ENCODE measurements around the gene ARHGAP1.

The ARHGAP1 gene

DNA sequence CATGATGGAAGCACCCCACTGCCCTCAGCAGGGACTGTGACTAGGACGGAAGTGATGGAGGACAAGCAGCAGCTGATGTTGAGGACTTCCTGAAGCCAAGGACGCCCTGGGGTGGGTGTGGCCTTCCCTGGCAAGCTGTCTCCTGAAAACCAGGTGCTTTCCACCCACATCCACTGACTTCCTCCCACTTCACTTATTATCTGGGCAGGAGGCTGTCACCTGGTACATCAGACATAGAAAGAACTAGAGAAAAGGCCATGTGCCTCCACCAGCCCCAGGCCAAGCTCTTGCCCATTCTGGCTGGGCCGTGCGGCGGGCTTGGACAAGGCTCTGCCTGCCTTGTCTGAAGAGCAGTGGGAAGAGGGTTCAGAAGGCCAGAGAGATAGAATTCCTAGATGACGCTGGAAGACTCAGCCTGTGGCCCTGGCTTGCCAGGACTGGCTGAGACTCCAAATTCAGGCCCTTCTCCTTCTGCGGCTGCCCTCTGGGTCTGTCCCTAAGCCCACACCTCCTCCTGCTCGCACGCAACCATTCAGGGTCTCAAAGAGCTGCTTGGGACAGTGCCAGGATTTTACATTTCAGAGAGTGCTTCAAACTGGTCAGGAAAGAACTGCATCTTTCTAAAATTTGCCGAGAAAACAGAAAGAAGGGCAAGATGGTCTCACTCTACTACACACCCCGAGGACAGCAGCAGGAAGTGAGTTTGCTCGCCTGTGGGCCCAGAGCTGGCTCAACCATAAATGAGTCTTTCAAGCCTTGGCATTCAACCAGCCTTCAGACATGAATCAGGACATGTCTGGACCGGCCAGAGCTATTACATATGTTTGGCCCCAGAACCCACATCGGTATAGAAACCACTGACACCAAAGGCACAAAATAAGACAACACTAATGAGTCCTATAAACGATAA is 13.3 kb downstream of the ARHGAP1 start:
- no peaks in the 10 kb centered on the region for H3K27me3 Mint-ChIP-seq
- no peaks in the 10 kb centered on the region for H3K4me1 Mint-ChIP-seq
- ATAC-seq, result no peak
- H3K9me3 Mint-ChIP-seq, result no peaks in the 10 kb centered on the region
- no peak overlapping the region for H3K4me3 Mint-ChIP-seq
- H3K27ac Mint-ChIP-seq, result peak overlapping the region; percentile 19 to 52
- no peak for DNase-seq

DNA sequence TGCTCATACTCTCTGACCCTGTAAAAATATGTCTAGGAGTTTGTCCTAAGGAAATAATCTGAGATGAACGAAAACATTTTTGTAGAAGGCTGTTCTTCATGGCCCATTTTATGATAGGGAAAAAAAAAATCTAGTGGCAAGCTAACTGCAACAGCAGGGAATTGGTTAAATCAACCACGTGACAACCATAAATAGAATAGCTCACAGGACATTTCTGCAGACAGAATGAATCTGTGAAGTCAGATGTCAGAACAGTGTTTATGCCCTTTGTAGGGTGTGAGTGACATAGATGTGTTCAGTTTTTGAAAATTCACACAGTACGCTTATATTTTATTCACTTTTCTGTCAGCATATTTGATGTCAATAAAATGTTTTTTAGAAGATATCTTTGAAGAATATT is 16.1 kb downstream of the ARHGAP1 start:
- Mint-ChIP-seq H3K27me3 (no peaks in the 10 kb centered on the region), H3K4me1 (peaks cover 1% of the 10 kb centered on the region), H3K4me3 (no peak overlapping the region), H3K27ac (no peak overlapping the region), H3K9me3 (no peaks in the 10 kb centered on the region)
- DNase-seq, result no peak
- ATAC-seq, result no peak

DNA sequence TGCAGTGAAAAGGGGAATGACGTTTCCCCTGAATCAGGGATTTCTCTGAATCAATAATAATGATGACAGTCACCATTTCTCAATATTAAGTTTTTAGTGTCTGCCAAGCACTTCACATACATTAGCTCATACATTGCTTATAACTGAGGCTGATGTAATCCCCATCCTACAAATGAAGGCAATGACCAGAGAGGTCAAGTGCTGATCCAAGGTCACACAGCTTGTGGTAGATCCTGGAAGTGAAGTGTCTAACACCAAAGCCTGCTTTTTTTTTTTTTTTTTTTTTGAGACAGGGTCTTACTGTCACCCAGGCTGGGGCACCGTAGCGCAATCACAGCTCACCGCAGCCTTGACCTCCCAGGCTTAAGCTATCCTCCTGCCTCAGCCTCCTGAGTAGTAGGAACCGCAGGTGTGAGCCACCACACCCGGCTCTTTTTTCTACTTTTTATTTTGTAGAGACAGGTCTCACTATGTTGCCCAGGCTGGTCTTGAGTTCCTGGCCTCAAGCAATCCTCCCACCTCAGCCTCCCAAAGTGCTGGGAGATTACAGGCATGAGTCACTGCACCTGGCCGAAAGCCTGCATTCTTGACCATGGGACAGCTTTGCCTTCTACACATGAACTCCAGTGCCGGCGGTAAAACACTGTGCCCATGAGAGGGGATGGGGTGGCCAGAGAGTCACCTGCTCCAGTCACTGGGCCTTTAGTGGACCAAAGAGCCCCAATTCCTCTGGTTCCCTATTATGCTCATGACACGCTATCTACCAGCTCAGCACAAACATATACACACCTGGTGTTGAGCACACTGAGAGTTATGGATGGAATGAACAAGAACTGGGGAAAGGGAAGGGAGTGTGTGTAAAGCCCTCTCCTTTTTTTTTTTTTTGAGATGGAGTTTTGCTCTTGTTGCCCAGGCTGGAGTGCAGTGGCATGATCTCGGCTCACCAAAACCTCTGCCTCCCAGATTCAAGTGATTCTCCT is 17.4 kb downstream of the ARHGAP1 start:
- peaks cover 13% of the 10 kb centered on the region for H3K4me1 Mint-ChIP-seq
- DNase-seq (no peak), ATAC-seq (no peak)
- no peak overlapping the region for H3K4me3 Mint-ChIP-seq
- no peaks in the 10 kb centered on the region for H3K9me3 Mint-ChIP-seq
- peak overlapping the region in 1 of 2 donors; percentile 78 for H3K27ac Mint-ChIP-seq
- H3K27me3 Mint-ChIP-seq, result no peaks in the 10 kb centered on the region

DNA sequence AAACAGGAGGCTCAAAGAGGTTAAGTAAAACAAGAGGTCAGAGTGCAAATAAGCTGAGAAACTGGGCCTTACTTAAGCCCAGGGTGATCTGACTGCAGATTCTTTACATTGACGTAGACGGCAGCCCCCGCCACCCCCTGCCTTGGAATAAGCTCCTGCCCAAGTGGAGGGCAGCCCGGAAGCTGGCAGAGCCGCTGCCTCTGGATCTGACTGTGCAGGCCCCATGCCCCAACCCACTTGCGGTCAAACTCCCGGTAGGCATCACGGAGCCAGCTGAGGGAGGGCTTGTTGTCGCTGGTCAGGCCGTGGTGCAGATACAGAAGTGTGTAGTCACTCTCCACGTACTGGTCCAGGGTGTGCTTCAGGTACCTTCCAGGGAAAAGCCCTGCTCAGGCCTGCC is 18.6 kb downstream of the ARHGAP1 start:
- H3K27me3 Mint-ChIP-seq, result no peaks in the 10 kb centered on the region
- peaks cover 23% of the 10 kb centered on the region for H3K4me1 Mint-ChIP-seq
- ATAC-seq, result no peak
- H3K9me3 Mint-ChIP-seq, result no peaks in the 10 kb centered on the region
- peak overlapping the region in 1 of 2 donors; percentile 42 for H3K27ac Mint-ChIP-seq
- DNase-seq, result no peak
- H3K4me3 Mint-ChIP-seq, result no peak overlapping the region

DNA sequence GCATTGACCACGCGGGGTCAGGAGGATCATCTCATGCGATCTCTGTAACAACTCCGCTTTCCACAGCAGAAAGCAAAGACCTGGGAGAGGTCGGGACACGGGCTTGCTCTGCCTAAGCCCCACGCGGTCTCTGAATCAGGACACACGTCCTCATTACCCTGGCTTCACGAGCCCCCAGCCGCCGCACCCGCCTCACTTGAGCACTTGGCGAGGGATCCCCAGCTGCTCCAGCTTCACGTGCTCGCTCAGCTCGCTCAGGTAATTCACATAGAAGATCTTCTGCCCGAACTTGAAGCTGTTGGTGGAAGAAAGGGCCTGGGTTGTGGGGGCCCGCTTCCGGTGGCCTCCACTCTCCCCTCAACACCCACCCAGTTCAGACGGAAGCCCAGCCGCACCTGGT is 19.6 kb downstream of the ARHGAP1 start:
- Mint-ChIP-seq H3K4me1 (peaks cover 30% of the 10 kb centered on the region), H3K4me3 (no peak overlapping the region), H3K27me3 (no peaks in the 10 kb centered on the region), H3K27ac (peak overlapping the region in 1 of 2 donors; percentile 55), H3K9me3 (no peaks in the 10 kb centered on the region)
- ATAC-seq, result no peak
- no peak for DNase-seq

DNA sequence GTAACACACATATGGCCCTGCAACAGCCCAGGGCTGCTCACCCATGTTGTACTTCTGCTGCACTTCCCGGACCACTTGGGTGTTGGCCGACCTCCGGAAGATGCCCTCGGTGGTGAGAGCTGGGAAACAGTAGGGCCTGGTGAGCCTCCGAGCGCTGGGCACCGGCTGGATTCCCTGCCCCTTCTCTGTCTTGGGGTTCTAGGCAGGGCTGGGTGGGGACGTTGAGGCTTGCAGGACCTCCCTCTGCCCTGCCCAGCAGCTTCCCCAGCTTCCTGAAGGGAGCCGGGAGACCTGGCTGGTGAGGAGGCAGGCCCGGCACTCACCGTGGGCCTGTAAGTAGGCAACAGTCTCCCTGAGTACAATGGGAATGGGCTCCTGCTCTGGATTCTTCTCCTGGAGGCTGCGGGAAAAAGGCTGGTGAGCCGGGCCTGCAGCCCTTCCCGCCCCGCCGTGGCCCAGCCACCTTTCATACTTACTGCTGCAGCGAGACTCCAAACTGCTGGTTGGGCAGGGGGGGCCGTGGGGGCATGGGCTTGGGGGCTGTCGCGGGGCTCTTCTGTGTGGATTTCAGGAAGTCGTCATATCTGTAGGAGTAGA is 20.2 kb downstream of the ARHGAP1 start:
- ATAC-seq, result no peak
- H3K27me3 Mint-ChIP-seq, result no peaks in the 10 kb centered on the region
- peak overlapping the region in 1 of 2 donors; percentile 55 for H3K27ac Mint-ChIP-seq
- H3K9me3 Mint-ChIP-seq, result no peaks in the 10 kb centered on the region
- no peak for DNase-seq
- no peak overlapping the region for H3K4me3 Mint-ChIP-seq
- H3K4me1 Mint-ChIP-seq, result peaks cover 36% of the 10 kb centered on the region

DNA sequence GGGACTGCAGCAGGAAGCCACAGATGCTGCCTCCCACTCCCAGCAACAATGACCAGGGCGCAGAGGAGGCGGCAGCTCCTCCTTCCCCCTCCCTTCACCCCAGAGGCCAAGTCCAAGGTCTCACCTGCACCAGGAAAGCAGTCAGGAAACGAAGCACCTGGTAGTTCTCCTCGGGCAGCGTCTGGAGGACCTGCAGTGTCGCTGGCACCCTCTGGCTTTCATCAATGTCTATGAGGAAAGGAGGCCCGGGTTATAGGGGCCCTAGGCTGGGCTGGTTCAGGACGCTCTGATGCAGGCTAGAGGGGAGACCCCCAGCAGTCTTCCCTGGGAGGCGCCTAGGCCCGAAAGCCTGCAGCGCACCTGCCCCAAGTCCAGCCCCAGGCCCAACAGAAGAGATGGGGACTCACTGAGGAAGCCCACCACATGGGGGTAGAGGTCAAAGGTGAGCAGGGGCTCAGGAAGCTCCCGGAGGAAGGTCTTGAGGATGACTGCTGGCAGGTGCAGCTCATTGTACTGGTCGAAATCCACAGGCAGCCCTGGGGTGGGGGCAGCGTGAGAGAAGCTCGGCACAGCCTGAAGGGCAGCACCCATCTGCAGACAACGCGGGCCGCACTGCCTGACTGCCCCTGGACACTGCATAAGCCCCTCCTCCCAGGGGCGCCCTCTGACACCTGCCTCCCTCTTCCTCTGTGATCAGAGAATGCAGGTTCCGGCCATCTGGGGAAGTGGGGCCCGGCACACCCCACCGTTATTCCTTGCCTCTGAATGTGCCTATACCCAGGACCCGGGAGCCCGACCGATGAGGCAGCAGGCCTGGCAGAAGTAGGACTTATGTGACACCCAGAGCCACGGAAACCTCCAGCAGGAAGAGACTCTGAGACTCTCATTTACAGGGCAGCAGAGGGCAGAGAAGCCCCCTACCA is 20.9 kb downstream of the ARHGAP1 start:
- no peaks in the 10 kb centered on the region for H3K9me3 Mint-ChIP-seq

DNA sequence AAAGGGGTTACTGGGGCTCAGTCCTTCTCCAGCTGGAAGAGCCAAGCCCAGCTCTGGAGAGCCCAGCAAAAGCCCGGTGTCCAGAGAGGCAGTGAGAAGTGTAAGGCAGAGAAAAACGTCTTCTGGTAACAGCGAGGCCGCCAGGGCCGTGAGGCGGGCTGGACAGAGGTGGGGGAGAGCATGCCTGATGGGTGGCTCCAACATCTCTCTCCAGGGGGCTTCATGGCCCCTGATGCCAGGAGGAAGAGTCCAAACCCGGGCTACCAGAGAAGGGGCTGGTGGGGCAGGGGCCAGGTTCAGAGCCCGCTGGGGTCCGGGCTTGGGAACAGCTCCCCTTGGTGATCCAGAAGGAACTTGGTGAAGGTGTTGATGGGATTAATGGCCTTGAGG is 21.7 kb downstream of the ARHGAP1 start:
- peak overlapping the region; percentile 66 to 96 for H3K27ac Mint-ChIP-seq
- H3K4me1 Mint-ChIP-seq, result peaks cover 51% of the 10 kb centered on the region
- no peak overlapping the region for H3K4me3 Mint-ChIP-seq
- no peaks in the 10 kb centered on the region for H3K9me3 Mint-ChIP-seq
- ATAC-seq (no peak), DNase-seq (no peak)
- H3K27me3 Mint-ChIP-seq, result no peaks in the 10 kb centered on the region

More for the DNA sequence above, 20.9 kb downstream of the ARHGAP1 start:
- DNase-seq (no peak), ATAC-seq (no peak)
- Mint-ChIP-seq H3K4me3 (no peak overlapping the region), H3K4me1 (peaks cover 43% of the 10 kb centered on the region), H3K27me3 (no peaks in the 10 kb centered on the region), H3K27ac (peak overlapping the region in 1 of 2 donors; percentile 96)

DNA sequence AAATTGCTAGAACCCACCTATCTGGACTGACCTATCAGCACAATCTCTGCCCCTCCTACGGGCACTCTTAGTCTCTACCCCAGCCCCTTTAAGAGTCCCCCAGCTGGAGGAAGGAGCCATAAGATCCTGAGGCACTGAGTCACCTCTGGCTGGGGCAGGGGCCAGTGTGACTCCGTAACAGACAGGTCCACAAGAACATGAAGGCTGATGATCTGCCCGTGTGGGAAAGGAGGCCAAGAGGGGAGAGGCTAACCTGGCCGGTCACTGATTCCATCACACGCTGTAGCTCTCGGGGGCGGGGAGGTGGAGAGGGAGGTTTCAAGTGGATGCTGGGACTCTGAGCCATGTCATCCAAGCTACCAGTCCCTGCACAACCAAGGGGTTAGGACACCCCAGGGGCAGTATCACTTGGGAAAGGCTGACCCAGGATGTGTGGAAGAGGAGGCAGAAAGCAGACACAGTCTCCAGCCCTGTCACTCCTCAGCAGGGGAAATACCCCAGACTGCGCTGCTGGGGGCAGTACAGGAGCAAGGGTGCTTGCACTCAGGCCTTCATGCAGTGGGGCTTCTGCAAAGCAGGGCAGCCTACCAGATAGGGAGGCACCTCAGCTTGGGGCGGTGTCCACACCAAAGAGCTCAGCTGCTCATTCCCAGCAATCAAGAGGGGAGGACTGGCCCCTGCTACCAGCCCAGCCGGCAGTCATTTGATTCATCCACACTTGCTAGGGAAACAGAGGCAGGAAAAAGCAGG is 22.3 kb downstream of the ARHGAP1 start:
- DNase-seq, result no peak
- peak; percentile 52 for ATAC-seq
- H3K9me3 Mint-ChIP-seq, result no peaks in the 10 kb centered on the region
- H3K27me3 Mint-ChIP-seq, result no peaks in the 10 kb centered on the region
- no peak overlapping the region for H3K4me3 Mint-ChIP-seq
- H3K4me1 Mint-ChIP-seq, result peaks cover 57% of the 10 kb centered on the region
- H3K27ac Mint-ChIP-seq, result peak overlapping the region; percentile 72 to 96

DNA sequence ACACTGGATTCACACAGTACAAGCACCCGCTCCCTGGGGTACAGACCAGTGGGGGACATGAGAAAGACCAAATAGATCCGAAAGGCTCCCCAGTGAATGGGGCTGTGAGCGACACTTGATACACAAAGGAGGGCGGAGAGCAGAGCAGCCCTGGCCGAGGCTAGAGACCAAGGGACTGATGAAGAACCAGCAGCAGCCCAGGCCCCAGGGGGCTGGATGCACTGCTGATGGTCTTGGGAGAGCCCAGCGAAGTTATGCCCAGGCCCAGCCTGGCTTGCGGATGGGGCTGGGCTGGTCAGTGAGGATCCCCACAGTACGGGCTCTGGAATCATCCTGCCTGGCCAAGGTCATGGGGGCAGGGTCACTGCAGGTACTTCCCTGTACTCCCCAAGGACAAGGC is 23.2 kb downstream of the ARHGAP1 start:
- Mint-ChIP-seq H3K9me3 (no peaks in the 10 kb centered on the region), H3K27me3 (no peaks in the 10 kb centered on the region), H3K4me1 (peaks cover 67% of the 10 kb centered on the region), H3K27ac (no peak overlapping the region), H3K4me3 (no peak overlapping the region)
- ATAC-seq (no peak), DNase-seq (no peak)

DNA sequence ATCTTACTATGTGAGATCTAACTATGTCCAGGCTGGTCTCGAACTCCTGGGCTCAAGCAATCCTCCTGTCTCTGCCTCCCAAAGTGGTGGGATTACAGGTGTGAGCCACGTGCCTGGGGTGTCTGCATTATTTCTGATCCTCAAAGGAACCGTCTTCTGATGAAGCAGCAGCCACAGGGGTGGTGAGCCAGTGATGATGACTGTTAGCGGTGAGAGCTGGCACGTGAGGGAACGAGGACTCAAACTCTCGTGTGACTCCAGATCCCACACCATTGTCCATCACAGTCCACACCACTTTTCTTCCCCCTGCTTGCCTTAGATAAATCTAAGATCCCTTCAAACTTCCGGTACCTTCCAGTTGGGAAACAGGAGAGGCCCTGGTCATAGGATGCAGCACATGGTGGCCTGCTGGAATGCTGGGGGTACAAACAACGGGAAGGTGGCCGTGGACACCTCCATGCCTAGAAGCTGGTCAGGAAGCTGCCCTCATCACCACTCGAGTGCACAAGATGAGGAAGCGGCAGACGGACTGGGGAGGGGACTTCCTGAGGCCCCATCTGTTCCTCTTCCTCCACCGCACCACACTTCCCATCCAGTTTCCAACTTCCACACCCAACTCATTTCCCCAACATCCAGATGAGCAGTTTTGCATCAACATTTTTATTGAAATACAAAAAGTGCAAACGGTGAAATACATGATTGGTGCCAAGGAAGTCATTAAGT is 23.8 kb downstream of the ARHGAP1 start:
- no peak overlapping the region for H3K4me3 Mint-ChIP-seq
- ATAC-seq, result no peak
- H3K4me1 Mint-ChIP-seq, result peaks cover 72% of the 10 kb centered on the region
- no peak for DNase-seq
- no peaks in the 10 kb centered on the region for H3K9me3 Mint-ChIP-seq
- peak overlapping the region; percentile 72 to 76 for H3K27ac Mint-ChIP-seq
- no peaks in the 10 kb centered on the region for H3K27me3 Mint-ChIP-seq

DNA sequence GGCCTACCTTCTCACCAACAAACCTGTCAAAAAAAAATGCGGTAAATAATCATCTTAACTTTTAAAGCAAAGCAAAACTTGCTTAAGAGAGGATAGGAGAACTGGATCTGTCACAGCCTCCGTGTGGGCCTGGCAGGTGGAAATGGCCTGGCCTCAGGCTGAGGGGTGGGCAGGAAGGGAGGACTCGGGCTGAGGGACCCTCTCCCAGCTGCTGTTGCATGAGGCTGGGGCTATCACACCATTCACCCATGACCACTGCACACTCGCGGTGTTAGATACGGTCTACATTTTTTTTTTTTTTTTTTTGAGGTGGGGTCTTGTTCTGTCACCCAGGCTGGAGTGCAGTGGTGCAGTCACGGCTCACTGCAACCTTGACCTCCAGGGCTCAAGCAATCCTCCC is 24.5 kb downstream of the ARHGAP1 start:
- H3K27me3 Mint-ChIP-seq, result no peaks in the 10 kb centered on the region
- peaks cover 79% of the 10 kb centered on the region for H3K4me1 Mint-ChIP-seq
- ATAC-seq (no peak), DNase-seq (no peak)
- H3K27ac Mint-ChIP-seq, result peak overlapping the region in 1 of 2 donors; percentile 27
- no peaks in the 10 kb centered on the region for H3K9me3 Mint-ChIP-seq
- no peak overlapping the region for H3K4me3 Mint-ChIP-seq

DNA sequence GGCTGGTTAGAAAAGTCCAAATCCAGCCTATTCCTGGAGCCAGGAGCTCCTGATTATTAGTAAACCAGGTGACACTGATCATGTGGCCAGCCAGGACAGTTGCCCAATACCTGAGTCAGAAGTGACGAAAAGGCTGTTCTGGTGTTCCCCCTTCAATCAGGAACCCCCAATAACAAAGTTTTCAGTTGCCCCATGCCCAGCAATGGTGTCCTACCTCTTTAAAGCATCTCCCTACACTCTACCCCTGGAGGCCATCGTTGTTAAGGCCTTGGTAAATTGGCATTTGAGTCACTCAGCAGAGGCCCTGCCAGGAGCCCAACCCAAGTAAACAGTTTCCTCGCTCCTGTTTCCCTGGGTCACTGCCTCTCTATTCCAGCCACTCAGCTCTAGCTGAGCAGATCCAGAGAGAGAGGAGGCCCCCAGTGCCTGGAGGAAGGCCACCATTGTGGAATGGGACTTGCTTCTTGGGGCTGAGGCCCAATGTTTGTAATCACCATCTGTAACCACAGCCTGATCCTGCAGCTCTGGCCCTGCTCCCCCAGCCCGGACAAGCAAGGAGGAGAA is 25.0 kb downstream of the ARHGAP1 start:
- no peaks in the 10 kb centered on the region for H3K9me3 Mint-ChIP-seq
- no peaks in the 10 kb centered on the region for H3K27me3 Mint-ChIP-seq
- DNase-seq (no peak), ATAC-seq (no peak)
- peaks cover 85% of the 10 kb centered on the region for H3K4me1 Mint-ChIP-seq
- H3K27ac Mint-ChIP-seq, result peak overlapping the region in 1 of 2 donors; percentile 91
- no peak overlapping the region for H3K4me3 Mint-ChIP-seq
